ENCODE results near the gene ZDHHC11. TPM values are rescaled to one million over a fixed set of nuclear protein-coding genes. Genes with fewer than 3 reads are reported as not detected.
"Not testable (repeated sequence)": the region's sequence is repeated elsewhere in the genome, so short reads cannot be mapped to it uniquely, and the experiment has no call there.

Gene ZDHHC11
- total RNA-seq, 2 experiments from 2014 or later = 6.2 to 7.9 TPM

GRCh38 chr5:761059-761771 lies 89.6 kb downstream of the ZDHHC11 start:
- H3K27ac Mint-ChIP-seq = no peak overlapping the region
- ChIA-PET CTCF (no interaction called here), POLR2A (no interaction called here)
- DNase-seq = no peak
- H3K4me1 Mint-ChIP-seq (ENCODE audit: low read depth) = peaks cover 19% of the 10 kb centered on the region
- H3K9me3 Mint-ChIP-seq = peaks cover 3% of the 10 kb centered on the region
- no peaks in the 10 kb centered on the region for H3K36me3 Mint-ChIP-seq
- no peaks in the 10 kb centered on the region for H3K27me3 Mint-ChIP-seq
- intact Hi-C loops (cut with micrococcal nuclease) = no loop called here
- no peak overlapping the region for H3K4me3 Mint-ChIP-seq

GRCh38 chr5:760363-761058 lies 90.3 kb downstream of the ZDHHC11 start:
- Mint-ChIP-seq H3K9me3 (peaks cover 3% of the 10 kb centered on the region), H3K27me3 (no peaks in the 10 kb centered on the region), H3K4me3 (no peak overlapping the region), H3K36me3 (no peaks in the 10 kb centered on the region), H3K27ac (no peak overlapping the region), H3K4me1 (ENCODE audit: low read depth) (peaks cover 19% of the 10 kb centered on the region)
- ChIA-PET POLR2A (no interaction called here), CTCF (no interaction called here)
- intact Hi-C loops (cut with micrococcal nuclease) = no loop called here
- DNase-seq = no peak

- intact Hi-C loops (cut with micrococcal nuclease) = loop anchor here (2.0 kb wide), 1 partner anchor 87 kb away; no protein-coding TSS in a partner anchor
- DNase-seq = no peak
- H3K4me1 Mint-ChIP-seq (ENCODE audit: low read depth) = peaks cover 19% of the 10 kb centered on the region
- H3K9me3 Mint-ChIP-seq = no peaks in the 10 kb centered on the region
- ChIA-PET CTCF (no interaction called here), POLR2A (no interaction called here)
- no peak overlapping the region for H3K27ac Mint-ChIP-seq
- no peaks in the 10 kb centered on the region for H3K27me3 Mint-ChIP-seq
- no peak overlapping the region for H3K4me3 Mint-ChIP-seq
- no peaks in the 10 kb centered on the region for H3K36me3 Mint-ChIP-seq
Observed at GRCh38 chr5:759781-760362, 90.9 kb downstream of the ZDHHC11 start.

- ChIA-PET CTCF (no interaction called here), POLR2A (interaction anchor here (1.0 kb wide), 1 partner anchor 286 kb away, joined by 3 read pairs; no protein-coding TSS in a partner anchor)
- Mint-ChIP-seq H3K4me3 (no peak overlapping the region), H3K27ac (no peak overlapping the region), H3K27me3 (no peaks in the 10 kb centered on the region), H3K36me3 (no peaks in the 10 kb centered on the region), H3K4me1 (ENCODE audit: low read depth) (peaks cover 20% of the 10 kb centered on the region), H3K9me3 (no peaks in the 10 kb centered on the region)
- intact Hi-C loops (cut with micrococcal nuclease) = loop anchor here (2.0 kb wide), 1 partner anchor 88 kb away; no protein-coding TSS in a partner anchor
- peak; percentile 64 for DNase-seq
Observed at GRCh38 chr5:759111-759751, 91.6 kb downstream of the ZDHHC11 start.

- intact Hi-C loops (cut with micrococcal nuclease) = loop anchor here (2.0 kb wide), 1 partner anchor 88 kb away; no protein-coding TSS in a partner anchor
- H3K9me3 Mint-ChIP-seq = no peaks in the 10 kb centered on the region
- ChIA-PET POLR2A (interaction anchor here (0.9 to 1.0 kb wide), 2 partner anchors 134 to 285 kb away, joined by 3 read pairs; partner anchors contain the start of genes BRD9 and TRIP13), CTCF (no interaction called here)
- peaks cover 21% of the 10 kb centered on the region for H3K4me1 Mint-ChIP-seq (ENCODE audit: low read depth)
- H3K36me3 Mint-ChIP-seq = no peaks in the 10 kb centered on the region
- H3K27ac Mint-ChIP-seq = no peak overlapping the region
- H3K27me3 Mint-ChIP-seq = no peaks in the 10 kb centered on the region
- H3K4me3 Mint-ChIP-seq = no peak overlapping the region
- DNase-seq = no peak
Observed at GRCh38 chr5:758698-759053, 92.1 kb downstream of the ZDHHC11 start.

GRCh38 chr5:757931-758697 lies 92.7 kb downstream of the ZDHHC11 start:
- ChIA-PET POLR2A (interaction anchor here (0.9 to 1.0 kb wide), 2 partner anchors 134 to 285 kb away, joined by 3 read pairs; partner anchors contain the start of genes BRD9 and TRIP13), CTCF (no interaction called here)
- H3K27me3 Mint-ChIP-seq = no peaks in the 10 kb centered on the region
- peaks cover 21% of the 10 kb centered on the region for H3K4me1 Mint-ChIP-seq (ENCODE audit: low read depth)
- intact Hi-C loops (cut with micrococcal nuclease) = loop anchor here (2.0 kb wide), 1 partner anchor 89 kb away; no protein-coding TSS in a partner anchor
- H3K4me3 Mint-ChIP-seq = no peak overlapping the region
- DNase-seq = peak; percentile 59
- no peaks in the 10 kb centered on the region for H3K9me3 Mint-ChIP-seq
- no peak overlapping the region for H3K27ac Mint-ChIP-seq
- no peaks in the 10 kb centered on the region for H3K36me3 Mint-ChIP-seq

GRCh38 chr5:757346-757930 lies 93.3 kb downstream of the ZDHHC11 start:
- H3K27me3 Mint-ChIP-seq = no peaks in the 10 kb centered on the region
- intact Hi-C loops (cut with micrococcal nuclease) = no loop called here
- CTCF ChIA-PET = no interaction called here
- H3K4me1 Mint-ChIP-seq (ENCODE audit: low read depth) = peaks cover 21% of the 10 kb centered on the region
- no peaks in the 10 kb centered on the region for H3K36me3 Mint-ChIP-seq
- no peak overlapping the region for H3K4me3 Mint-ChIP-seq
- H3K9me3 Mint-ChIP-seq = no peaks in the 10 kb centered on the region
- POLR2A ChIA-PET = no interaction called here
- no peak overlapping the region for H3K27ac Mint-ChIP-seq
- no peak for DNase-seq

- Mint-ChIP-seq H3K36me3 (no peaks in the 10 kb centered on the region), H3K9me3 (no peaks in the 10 kb centered on the region), H3K4me3 (no peak overlapping the region), H3K27ac (no peak overlapping the region), H3K4me1 (ENCODE audit: low read depth) (peaks cover 21% of the 10 kb centered on the region), H3K27me3 (no peaks in the 10 kb centered on the region)
- CTCF ChIA-PET = no interaction called here
- POLR2A ChIA-PET = no interaction called here
- no peak for DNase-seq
- intact Hi-C loops (cut with micrococcal nuclease) = no loop called here
Observed at GRCh38 chr5:756865-757345, 93.9 kb downstream of the ZDHHC11 start.

- POLR2A ChIA-PET = no interaction called here
- H3K36me3 Mint-ChIP-seq = no peaks in the 10 kb centered on the region
- H3K9me3 Mint-ChIP-seq = no peaks in the 10 kb centered on the region
- DNase-seq = no peak
- H3K4me3 Mint-ChIP-seq = no peak overlapping the region
- no peak overlapping the region for H3K27ac Mint-ChIP-seq
- intact Hi-C loops (cut with micrococcal nuclease) = no loop called here
- CTCF ChIA-PET = no interaction called here
- peaks cover 21% of the 10 kb centered on the region for H3K4me1 Mint-ChIP-seq (ENCODE audit: low read depth)
- H3K27me3 Mint-ChIP-seq = no peaks in the 10 kb centered on the region
Observed at GRCh38 chr5:756171-756570, 94.6 kb downstream of the ZDHHC11 start.

GRCh38 chr5:754143-754632 lies 96.6 kb downstream of the ZDHHC11 start:
- CTCF ChIA-PET; H3K9me3 Mint-ChIP-seq; POLR2A ChIA-PET; H3K27ac Mint-ChIP-seq; H3K27me3 Mint-ChIP-seq; H3K36me3 Mint-ChIP-seq; H3K4me3 Mint-ChIP-seq; intact Hi-C loops (cut with micrococcal nuclease): not testable (repeated sequence)
- DNase-seq = peak; percentile 38
- H3K4me1 Mint-ChIP-seq (ENCODE audit: low read depth) = peaks cover 19% of the 10 kb centered on the region

- DNase-seq; H3K4me3 Mint-ChIP-seq; H3K36me3 Mint-ChIP-seq; POLR2A ChIA-PET; H3K27me3 Mint-ChIP-seq; CTCF ChIA-PET; H3K27ac Mint-ChIP-seq; H3K9me3 Mint-ChIP-seq; intact Hi-C loops (cut with micrococcal nuclease): not testable (repeated sequence)
- H3K4me1 Mint-ChIP-seq (ENCODE audit: low read depth) = peaks cover 14% of the 10 kb centered on the region
Observed at GRCh38 chr5:753567-754142, 97.1 kb downstream of the ZDHHC11 start.

Data from activated CD4-positive, alpha-beta memory T cell treated with anti-CD3 and anti-CD28 coated beads for 36 hours (primary cell).